Smooth muscle cell (in vitro differentiated cells): ENCODE results near the gene EIF5AL1. TPM values are rescaled to one million over a fixed set of nuclear protein-coding genes. Genes with fewer than 3 reads are reported as not detected.

Source experiments
- DNase-seq: peaks from one replicate; lab custom pipeline; 2025; ENCODE audit not compliant: unreplicated experiment; lab: John Stamatoyannopoulos, UW
- H2AFZ ChIP-seq: fragments of 200-600 bp; sonication (generic); 2 replicates; pipeline ENCODE4 v1.6.0; 2016; ENCODE audit warnings: antibody characterized with exemption, low read depth, mild to moderate bottlenecking
- H3F3A ChIP-seq: fragments of 200-600 bp; sonication (generic); 2 replicates; pipeline ENCODE4 v1.6.0; 2017; ENCODE audit warnings: antibody characterized with exemption, low read depth
- H3K27ac ChIP-seq: fragments of 200-600 bp; sonication (generic); 2 replicates; pipeline ENCODE4 v1.5.1; 2016; ENCODE audit warnings: low read depth, mild to moderate bottlenecking
- H3K27me3 ChIP-seq: fragments of 200-600 bp; sonication (generic); 2 replicates; pipeline ENCODE4 v1.6.1; 2016; ENCODE audit warnings: low read depth, mild to moderate bottlenecking
- H3K36me3 ChIP-seq: fragments of 200-600 bp; sonication (generic); 2 replicates; pipeline ENCODE4 v1.5.1; 2016; ENCODE audit warnings: low read depth
- H3K4me1 ChIP-seq: fragments of 200-600 bp; sonication (generic); 2 replicates; pipeline ENCODE4 v1.5.1; 2016; ENCODE audit warnings: low read depth
- H3K4me2 ChIP-seq: fragments of 200-600 bp; sonication (generic); 2 replicates; pipeline ENCODE4 v1.6.0; 2016; ENCODE audit warnings: mild to moderate bottlenecking
- H3K4me3 ChIP-seq: fragments of 200-600 bp; sonication (generic); 2 replicates; pipeline ENCODE4 v1.5.1; 2016; ENCODE audit warnings: mild to moderate bottlenecking
- H3K79me2 ChIP-seq: fragments of 200-600 bp; sonication (generic); 2 replicates; pipeline ENCODE4 v1.6.0; 2016; ENCODE audit warnings: low read depth, mild to moderate bottlenecking
- H3K9ac ChIP-seq: fragments of 200-600 bp; sonication (generic); 2 replicates; pipeline ENCODE4 v1.6.0; 2016; ENCODE audit warnings: low read depth
- H3K9me3 ChIP-seq: fragments of 200-600 bp; sonication (generic); replicated peaks from 2 replicates; pipeline ENCODE4 v1.5.1; 2016; ENCODE audit warnings: low read depth
- H4K20me1 ChIP-seq: fragments of 200-600 bp; sonication (generic); 2 replicates; pipeline ENCODE4 v1.6.0; 2016; ENCODE audit warnings: low read depth
- WGBS: methylation state at CpG from one replicate; pipeline ENCODE4 v1.1.7; 2016; ENCODE audit warnings: low lambda C conversion rate; 5-methylcytosine and 5-hydroxymethylcytosine counted together
- polyA plus RNA-seq: library from polyadenylated mRNA; unstranded; fragments of >200 nt; fragmentation: Nextera tagmentation; extraction: Ambion mirVana; gene quantifications from 2 replicates; pipeline ENCODE4 v1.2.1, GENCODE V29; 2016
- small RNA-seq: library from RNA; depleted of rRNA; stranded (forward); fragments of <200 nt; gene quantifications from one replicate; pipeline ENCODE3, GENCODE V24; 2014
- total RNA-seq: library from RNA; depleted of rRNA; stranded (reverse); fragments of >200 nt; gene quantifications from 2 replicates; pipeline ENCODE4 v1.2.3, GENCODE V29; 2014
- TF ChIP-seq, protein P1 (sequence below): fragments of 200-600 bp; sonication (generic); IDR thresholded peaks from 2 replicates; pipeline ENCODE4 v1.5.1; 2017; ENCODE audit warnings: borderline replicate concordance, mild to moderate bottlenecking, antibody characterized with exemption; ENCODE audit not compliant: insufficient read depth, poor library complexity, severe bottlenecking

Gene EIF5AL1
- total and polyA plus RNA-seq, 2 experiments from 2014 or later, result 0.49 to 1.6 TPM

DNA sequence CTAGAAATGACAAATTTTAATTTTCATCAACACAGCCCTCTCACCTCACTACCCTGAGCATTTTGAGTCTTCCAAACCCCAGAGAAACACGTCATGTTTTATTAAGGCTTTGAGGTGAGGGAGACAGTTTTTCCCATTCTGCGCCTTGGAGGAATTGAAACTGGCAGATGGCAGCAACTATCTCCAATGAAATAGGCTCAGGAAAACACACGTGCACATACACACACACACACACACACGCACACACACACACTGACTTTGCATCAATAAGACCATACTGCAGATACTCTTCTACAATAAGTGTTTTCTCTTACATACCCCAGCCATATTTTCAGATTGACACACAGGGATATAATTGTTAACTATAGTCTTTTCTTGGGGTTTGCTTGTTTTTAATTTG lies 51.1 kb downstream of the EIF5AL1 start:
- no peaks in the 10 kb centered on the region for H3K27me3 ChIP-seq

More for the DNA sequence above, 51.1 kb downstream of the EIF5AL1 start:
- H3K4me1 ChIP-seq, result no peaks in the 10 kb centered on the region
- no peak overlapping the region for H3K27ac ChIP-seq
- no peak for DNase-seq
- no peaks in the 10 kb centered on the region for H3K9me3 ChIP-seq
- no peaks in the 10 kb centered on the region for H4K20me1 ChIP-seq
- TF ChIP-seq, protein P1, sequence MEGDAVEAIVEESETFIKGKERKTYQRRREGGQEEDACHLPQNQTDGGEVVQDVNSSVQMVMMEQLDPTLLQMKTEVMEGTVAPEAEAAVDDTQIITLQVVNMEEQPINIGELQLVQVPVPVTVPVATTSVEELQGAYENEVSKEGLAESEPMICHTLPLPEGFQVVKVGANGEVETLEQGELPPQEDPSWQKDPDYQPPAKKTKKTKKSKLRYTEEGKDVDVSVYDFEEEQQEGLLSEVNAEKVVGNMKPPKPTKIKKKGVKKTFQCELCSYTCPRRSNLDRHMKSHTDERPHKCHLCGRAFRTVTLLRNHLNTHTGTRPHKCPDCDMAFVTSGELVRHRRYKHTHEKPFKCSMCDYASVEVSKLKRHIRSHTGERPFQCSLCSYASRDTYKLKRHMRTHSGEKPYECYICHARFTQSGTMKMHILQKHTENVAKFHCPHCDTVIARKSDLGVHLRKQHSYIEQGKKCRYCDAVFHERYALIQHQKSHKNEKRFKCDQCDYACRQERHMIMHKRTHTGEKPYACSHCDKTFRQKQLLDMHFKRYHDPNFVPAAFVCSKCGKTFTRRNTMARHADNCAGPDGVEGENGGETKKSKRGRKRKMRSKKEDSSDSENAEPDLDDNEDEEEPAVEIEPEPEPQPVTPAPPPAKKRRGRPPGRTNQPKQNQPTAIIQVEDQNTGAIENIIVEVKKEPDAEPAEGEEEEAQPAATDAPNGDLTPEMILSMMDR, result no peak
- no peak overlapping the region for H3K9ac ChIP-seq
- no peak overlapping the region for H3K4me2 ChIP-seq
- no peak overlapping the region for H2AFZ ChIP-seq
- H3K36me3 ChIP-seq, result no peaks in the 10 kb centered on the region
- no peak overlapping the region for H3K4me3 ChIP-seq
- H3K79me2 ChIP-seq, result no peaks in the 10 kb centered on the region
- WGBS, result 84% methylated on average over 4 of the region's 4 CpGs
- H3F3A ChIP-seq, result no peaks in the 10 kb centered on the region

Small RNA genes within 50 kb of the gene (small RNA-seq; reads per million reads assigned to genes)
- not detected for gene BX248123.2
- not detected for gene RPS12P18

Other genes starting within 250 kb of the EIF5AL1 start
- gene PPIF, start 165.1 kb upstream of the EIF5AL1 start, total RNA-seq, result 24.3 and 28.5 TPM in 2 replicates
- 29.7 and 35.2 TPM in 2 replicates for gene PPIF, start 165.1 kb upstream of the EIF5AL1 start, polyA plus RNA-seq
- 21.9 and 28.0 TPM in 2 replicates for gene ZCCHC24, start 66.9 kb upstream of the EIF5AL1 start, total RNA-seq
- gene ZCCHC24, start 66.9 kb upstream of the EIF5AL1 start, polyA plus RNA-seq, result 30.6 and 52.1 TPM in 2 replicates
- gene SFTPA2, start 47.9 kb downstream of the EIF5AL1 start, total RNA-seq, result not detected in 2 replicates
- 0.26 and 0.79 TPM in 2 replicates for gene SFTPA2, start 47.9 kb downstream of the EIF5AL1 start, polyA plus RNA-seq
- gene SFTPA1, start 98.4 kb downstream of the EIF5AL1 start, total RNA-seq, result not detected in 2 replicates
- not detected in 2 replicates for gene SFTPA1, start 98.4 kb downstream of the EIF5AL1 start, polyA plus RNA-seq
- 0.04 and 0.09 TPM in 2 replicates for gene NUTM2B, start 190.7 kb downstream of the EIF5AL1 start, total RNA-seq
- gene NUTM2B, start 190.7 kb downstream of the EIF5AL1 start, polyA plus RNA-seq, result 0.07 TPM in 1 of 2 replicates, not detected in the other